T-helper 1 cell treated with Interleukin-12 subunit alpha and Interleukin-12 subunit beta and Interleukin-4 antibody, amounts not matched to agents 30 μg/mL and 1 μg/mL, for 36 hours (primary cell): ENCODE data around the gene POLR3F.
"Not testable (repeated sequence)": the region's sequence is repeated elsewhere in the genome, so short reads cannot be mapped to it uniquely, and the experiment has no call there.

Experiments used
- H3K27ac Mint-ChIP-seq: one replicate; pipeline ENCODE4 v1.8.0; 2021; ENCODE audit warnings: mild to moderate bottlenecking, mixed read lengths
- H3K27me3 Mint-ChIP-seq: one replicate; pipeline ENCODE4 v1.8.0; 2021; ENCODE audit warnings: low read depth, mixed read lengths
- H3K36me3 Mint-ChIP-seq: one replicate; pipeline ENCODE4 v1.8.0; 2021; ENCODE audit warnings: low read depth, mixed read lengths
- H3K4me1 Mint-ChIP-seq: one replicate; pipeline ENCODE4 v1.8.0; 2021; ENCODE audit warnings: low read depth, mixed read lengths
- H3K4me3 Mint-ChIP-seq: one replicate; pipeline ENCODE4 v1.8.0; 2021; ENCODE audit warnings: mild to moderate bottlenecking, moderate library complexity, mixed read lengths
- H3K9me3 Mint-ChIP-seq: one replicate; pipeline ENCODE4 v1.8.0; 2021; ENCODE audit warnings: mixed read lengths

POLR3F gene

DNA sequence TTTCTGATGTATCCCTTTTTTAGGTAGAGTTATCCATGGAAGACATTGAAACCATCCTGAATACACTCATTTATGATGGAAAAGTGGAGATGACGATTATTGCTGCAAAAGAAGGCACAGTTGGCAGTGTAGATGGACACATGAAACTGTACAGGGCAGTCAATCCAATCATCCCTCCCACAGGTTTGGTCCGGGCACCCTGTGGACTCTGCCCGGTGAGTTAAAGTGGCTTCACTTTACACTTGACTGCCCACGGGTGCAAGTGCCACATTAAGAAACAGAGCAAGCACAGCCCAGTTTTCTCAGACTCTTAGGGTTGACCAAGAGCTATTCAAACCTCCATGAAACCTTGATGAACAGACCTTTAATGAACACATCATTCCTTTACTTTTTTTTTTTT lies 14.4 kb downstream of the POLR3F start:
- Mint-ChIP-seq H3K9me3 (no peaks in the 10 kb centered on the region), H3K36me3 (peaks cover 21% of the 10 kb centered on the region), H3K4me3 (no peak overlapping the region), H3K4me1 (no peaks in the 10 kb centered on the region), H3K27ac (no peak overlapping the region), H3K27me3 (no peaks in the 10 kb centered on the region)

- no peaks in the 10 kb centered on the region for H3K27me3 Mint-ChIP-seq
- peaks cover 23% of the 10 kb centered on the region for H3K36me3 Mint-ChIP-seq
- peaks cover under 1% of the 10 kb centered on the region for H3K4me1 Mint-ChIP-seq
- no peak overlapping the region for H3K4me3 Mint-ChIP-seq
- H3K27ac Mint-ChIP-seq: no peak overlapping the region
- H3K9me3 Mint-ChIP-seq: no peaks in the 10 kb centered on the region
Measured at GRCh38 chr20:18488301-18488700, 21.1 kb downstream of the POLR3F start.

DNA sequence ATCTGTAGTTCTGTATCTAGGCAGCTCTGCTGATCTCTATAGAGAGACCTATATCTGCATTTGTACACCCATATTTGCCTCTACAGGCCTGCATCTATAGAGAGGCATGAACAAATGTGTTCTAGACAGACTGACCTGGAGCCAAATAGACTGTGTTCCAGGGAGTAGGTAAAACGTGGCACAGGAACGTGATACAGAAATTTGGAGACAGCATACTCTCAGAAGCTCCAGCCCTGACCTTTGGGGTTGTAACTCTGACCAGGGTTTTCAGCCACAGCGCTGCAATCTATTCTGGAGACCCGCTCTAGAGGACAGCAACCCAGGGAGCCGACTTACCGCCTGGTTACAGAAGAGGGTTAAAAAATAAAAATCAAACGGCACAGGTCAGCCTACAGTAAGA lies 28.9 kb downstream of the POLR3F start:
- no peaks in the 10 kb centered on the region for H3K27me3 Mint-ChIP-seq
- peak overlapping the region; percentile 41 for H3K27ac Mint-ChIP-seq
- peaks cover 16% of the 10 kb centered on the region for H3K4me1 Mint-ChIP-seq

DNA sequence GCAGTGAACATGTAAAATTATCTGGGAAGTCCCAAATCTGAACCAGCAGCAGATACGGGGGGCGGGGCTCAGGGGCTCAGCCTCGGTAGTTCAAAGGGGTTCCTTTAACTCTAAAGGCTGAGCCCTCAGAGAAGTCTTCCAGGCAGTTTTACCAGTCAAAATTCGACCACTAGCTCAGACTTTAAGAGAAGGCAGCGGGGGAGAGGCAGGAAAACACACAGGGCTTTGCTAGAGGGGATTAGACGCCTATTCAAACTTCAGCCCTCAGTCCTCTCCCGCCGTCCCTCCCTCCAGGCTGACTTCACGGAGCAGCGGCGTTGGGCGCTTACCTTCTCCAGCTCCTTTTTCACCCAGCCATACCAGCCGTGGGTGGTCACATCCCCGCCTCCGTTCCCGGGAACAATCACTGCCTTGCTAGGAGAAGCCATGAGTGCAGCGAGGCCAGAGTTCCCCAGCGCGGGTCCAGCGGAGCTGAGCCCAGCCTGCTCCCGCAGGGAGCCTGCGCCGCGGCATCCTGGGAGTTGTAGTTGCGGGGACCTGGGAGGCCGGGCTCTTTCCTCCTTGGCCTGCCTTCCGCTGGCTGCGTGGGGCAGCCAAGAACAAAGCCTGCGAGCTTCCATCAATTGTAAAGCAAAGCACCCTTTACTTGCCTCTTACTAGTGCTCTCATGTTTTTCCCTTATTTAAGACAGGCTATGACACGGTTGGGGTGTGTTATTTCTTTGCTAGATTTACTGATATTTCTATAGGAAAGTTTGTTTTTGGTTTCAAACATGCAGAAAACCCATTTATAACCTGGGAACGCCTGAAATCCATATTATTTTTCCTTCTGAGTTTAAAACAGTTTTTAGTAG lies 29.8 kb downstream of the POLR3F start, which contains the start of gene RBBP9:
Gene RBBP9, minus strand, starts transcription at position 486 of the 853 bp plus-strand sequence. Its CDS starts 58 bp downstream, at position 428.
- peak within 1 kb of the TSS; percentile 97 for H3K4me3 Mint-ChIP-seq
- peaks cover 19% of the 10 kb centered on the region for H3K4me1 Mint-ChIP-seq
- no peaks in the 10 kb centered on the region for H3K27me3 Mint-ChIP-seq
- peaks cover 4% of the 10 kb centered on the region for H3K36me3 Mint-ChIP-seq
- H3K27ac Mint-ChIP-seq: peak within 1 kb of the TSS; percentile 83
- no peaks in the 10 kb centered on the region for H3K9me3 Mint-ChIP-seq

More for the DNA sequence above, 28.9 kb downstream of the POLR3F start:
- peaks cover 8% of the 10 kb centered on the region for H3K36me3 Mint-ChIP-seq
- no peaks in the 10 kb centered on the region for H3K9me3 Mint-ChIP-seq
- peak overlapping the region; percentile 97 for H3K4me3 Mint-ChIP-seq

GRCh38 chr20:18497603-18498002 lies 30.4 kb downstream of the POLR3F start:
- no peaks in the 10 kb centered on the region for H3K27me3 Mint-ChIP-seq
- peak overlapping the region; percentile 97 for H3K4me3 Mint-ChIP-seq
- H3K27ac Mint-ChIP-seq: no peak overlapping the region
- peaks cover 4% of the 10 kb centered on the region for H3K36me3 Mint-ChIP-seq
- peaks cover 19% of the 10 kb centered on the region for H3K4me1 Mint-ChIP-seq
- H3K9me3 Mint-ChIP-seq: no peaks in the 10 kb centered on the region

DNA sequence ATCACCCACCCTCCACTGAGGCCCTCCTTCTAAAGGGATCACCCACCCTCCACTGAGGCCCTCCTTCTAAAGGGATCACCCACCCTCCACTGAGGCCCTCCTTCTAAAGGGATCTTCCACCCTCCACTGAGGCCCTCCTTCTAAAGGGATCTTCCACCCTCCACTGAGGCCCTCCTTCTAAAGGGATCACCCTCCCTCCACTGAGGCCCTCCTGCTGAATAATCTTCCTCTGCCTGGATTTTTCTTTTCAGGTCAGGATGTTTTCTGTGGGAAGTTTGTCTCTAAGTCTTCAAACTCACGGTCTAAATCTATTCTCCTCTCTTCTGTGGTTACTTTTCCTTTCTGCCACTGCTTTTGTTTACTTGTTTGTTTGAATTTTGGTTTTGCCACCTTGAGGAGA lies 34.5 kb downstream of the POLR3F start:
- H3K36me3 Mint-ChIP-seq, H3K4me3 Mint-ChIP-seq, H3K27ac Mint-ChIP-seq, H3K27me3 Mint-ChIP-seq, H3K9me3 Mint-ChIP-seq: not testable (repeated sequence)
- peaks cover 16% of the 10 kb centered on the region for H3K4me1 Mint-ChIP-seq

DNA sequence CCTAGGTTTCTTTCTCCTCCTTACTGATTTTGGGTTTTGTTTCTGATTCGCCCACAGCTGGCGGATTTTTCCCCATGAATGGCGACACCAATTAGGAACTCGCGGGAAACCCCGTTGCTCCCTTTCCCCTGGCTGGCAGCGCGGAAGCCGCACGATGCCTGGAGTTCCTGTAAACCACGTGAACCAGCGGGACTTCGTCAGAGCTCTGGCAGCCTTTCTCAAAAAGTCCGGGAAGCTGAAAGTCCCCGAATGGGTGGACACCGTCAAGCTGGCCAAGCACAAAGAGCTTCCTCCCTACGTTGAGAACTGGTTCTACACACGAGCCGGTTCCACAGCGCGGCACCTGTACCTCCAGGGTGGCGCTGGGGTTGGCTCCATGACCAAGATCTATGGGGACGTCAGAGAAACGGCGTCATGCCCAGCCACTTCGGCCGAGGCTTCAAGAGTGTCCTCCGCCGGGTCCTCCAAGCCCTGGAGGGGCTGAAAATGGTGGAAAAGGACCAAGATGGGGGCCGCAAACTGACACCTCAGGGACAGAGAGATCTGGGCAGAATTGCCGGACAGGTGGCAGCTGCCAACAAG lies 37.4 kb downstream of the POLR3F start:
- no peak overlapping the region for H3K4me3 Mint-ChIP-seq
- H3K4me1 Mint-ChIP-seq: peaks cover 27% of the 10 kb centered on the region
- peaks cover 6% of the 10 kb centered on the region for H3K36me3 Mint-ChIP-seq
- no peak overlapping the region for H3K27ac Mint-ChIP-seq
- H3K27me3 Mint-ChIP-seq: no peaks in the 10 kb centered on the region
- H3K9me3 Mint-ChIP-seq: no peaks in the 10 kb centered on the region

- Mint-ChIP-seq H3K27ac (peak overlapping the region; percentile 100), H3K4me3 (peak overlapping the region; percentile 99), H3K36me3 (peaks cover 23% of the 10 kb centered on the region), H3K9me3 (no peaks in the 10 kb centered on the region), H3K4me1 (peaks cover 39% of the 10 kb centered on the region), H3K27me3 (no peaks in the 10 kb centered on the region)
Measured at GRCh38 chr20:18506744-18507143, 39.6 kb downstream of the POLR3F start.

DNA sequence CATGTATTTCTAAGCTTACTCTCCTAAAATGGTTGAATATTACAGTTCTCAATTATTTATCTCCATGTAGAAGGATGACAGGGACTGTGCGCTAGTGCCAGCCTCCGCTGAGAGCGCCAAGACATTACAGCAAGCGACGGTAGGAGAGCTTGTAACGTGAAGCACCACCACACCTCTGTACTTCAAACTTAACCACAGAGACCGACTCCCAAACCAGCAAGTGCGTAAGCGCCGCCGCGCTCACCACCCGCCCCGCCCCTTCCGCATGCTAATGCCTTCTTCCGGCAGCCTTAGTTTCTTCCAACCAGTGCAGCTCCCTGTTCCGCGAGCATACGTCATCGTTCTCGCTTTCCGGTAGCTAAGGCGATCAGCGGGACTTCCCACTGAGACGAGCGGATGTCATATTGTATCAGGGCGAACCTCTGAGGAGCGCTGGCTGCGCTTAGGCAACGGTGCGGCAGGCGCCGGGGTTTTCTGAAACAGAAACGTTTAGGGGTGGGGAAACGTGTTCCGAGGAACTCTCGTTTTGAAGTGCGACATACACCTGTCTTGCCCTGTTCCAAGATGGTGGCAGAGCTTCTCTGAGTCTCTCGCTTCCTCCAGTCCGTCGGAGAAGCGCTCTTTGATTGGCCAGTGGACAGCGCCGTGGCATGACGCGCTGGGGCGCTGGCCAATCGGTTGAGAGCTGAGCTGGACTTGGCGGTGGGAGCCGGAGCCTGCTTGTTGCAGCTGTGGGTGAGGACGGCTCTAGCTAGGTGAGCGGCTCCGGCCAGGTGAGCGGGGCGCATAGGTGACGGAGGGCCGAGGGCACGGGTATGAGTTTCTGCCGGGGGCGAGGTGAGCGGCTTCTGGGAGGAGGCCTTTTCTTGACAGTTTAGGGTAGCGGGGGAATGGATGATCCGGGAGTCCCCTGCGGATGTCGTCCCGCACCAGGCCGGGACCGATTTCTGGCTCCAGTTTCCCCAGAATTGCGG lies 40.3 kb downstream of the POLR3F start, which contains the start of gene SEC23B:
Gene SEC23B, plus strand, starts transcription at position 723 of the 974 bp plus-strand sequence. CDS start 2,896 bp downstream, outside the sequence.
- Mint-ChIP-seq H3K4me1 (peaks cover 36% of the 10 kb centered on the region), H3K36me3 (peaks cover 26% of the 10 kb centered on the region), H3K9me3 (no peaks in the 10 kb centered on the region)

GRCh38 chr20:18511571-18511970 lies 44.4 kb downstream of the POLR3F start:
- Mint-ChIP-seq H3K27ac (no peak overlapping the region), H3K27me3 (no peaks in the 10 kb centered on the region), H3K4me3 (no peak overlapping the region), H3K4me1 (peaks cover 51% of the 10 kb centered on the region), H3K36me3 (peaks cover 41% of the 10 kb centered on the region), H3K9me3 (no peaks in the 10 kb centered on the region)

More for the DNA sequence above, 40.3 kb downstream of the POLR3F start, which contains the start of gene SEC23B:
- Mint-ChIP-seq H3K27me3 (no peaks in the 10 kb centered on the region), H3K4me3 (peak within 1 kb of the TSS; percentile 99), H3K27ac (peak within 1 kb of the TSS; percentile 100)

DNA sequence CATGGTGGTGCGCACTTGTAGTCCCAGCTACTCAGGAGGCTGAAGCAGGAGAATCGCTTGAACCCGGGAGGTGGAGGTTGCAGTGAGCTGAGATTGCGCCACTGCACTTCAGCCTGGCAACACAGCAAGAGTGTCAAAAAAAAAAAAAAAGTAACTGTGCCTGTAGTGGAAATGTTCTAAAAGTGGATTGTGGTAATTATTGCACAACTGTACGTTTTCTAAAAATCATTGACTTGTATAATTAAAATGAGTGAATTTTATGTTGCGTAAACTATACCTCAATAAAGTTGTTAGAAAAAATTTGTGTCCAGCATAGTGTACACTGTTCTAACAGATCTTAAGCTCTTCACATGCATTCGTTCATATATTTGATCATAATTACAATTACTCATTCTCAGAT lies 46.0 kb downstream of the POLR3F start:
- peaks cover 36% of the 10 kb centered on the region for H3K36me3 Mint-ChIP-seq
- H3K27me3 Mint-ChIP-seq: no peaks in the 10 kb centered on the region
- H3K4me3 Mint-ChIP-seq: no peak overlapping the region
- H3K4me1 Mint-ChIP-seq: peaks cover 43% of the 10 kb centered on the region
- H3K27ac Mint-ChIP-seq: no peak overlapping the region
- no peaks in the 10 kb centered on the region for H3K9me3 Mint-ChIP-seq

DNA sequence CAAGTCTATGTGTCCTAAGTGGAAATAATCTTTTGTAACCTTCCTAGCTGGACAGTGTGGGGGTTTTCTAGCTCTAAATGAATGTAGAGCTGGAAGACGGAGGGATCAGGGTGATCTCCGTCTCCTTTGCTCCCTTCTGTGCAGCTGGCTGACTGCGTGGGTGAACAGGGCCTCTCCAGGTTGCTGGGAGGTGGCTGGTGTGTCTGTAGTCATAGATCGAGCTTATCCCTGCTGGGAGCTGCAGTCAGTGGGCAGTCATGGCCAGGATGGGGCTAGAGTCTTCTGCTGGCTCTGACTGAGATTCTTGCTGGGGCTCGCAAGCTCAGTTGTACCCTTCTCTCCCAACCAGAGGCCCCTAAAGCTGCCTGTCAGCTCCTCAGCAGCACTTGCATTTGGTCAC lies 46.9 kb downstream of the POLR3F start:
- peaks cover 39% of the 10 kb centered on the region for H3K4me1 Mint-ChIP-seq
- H3K9me3 Mint-ChIP-seq: no peaks in the 10 kb centered on the region
- peaks cover 35% of the 10 kb centered on the region for H3K36me3 Mint-ChIP-seq
- H3K27me3 Mint-ChIP-seq: no peaks in the 10 kb centered on the region
- H3K4me3 Mint-ChIP-seq: no peak overlapping the region
- H3K27ac Mint-ChIP-seq: no peak overlapping the region

DNA sequence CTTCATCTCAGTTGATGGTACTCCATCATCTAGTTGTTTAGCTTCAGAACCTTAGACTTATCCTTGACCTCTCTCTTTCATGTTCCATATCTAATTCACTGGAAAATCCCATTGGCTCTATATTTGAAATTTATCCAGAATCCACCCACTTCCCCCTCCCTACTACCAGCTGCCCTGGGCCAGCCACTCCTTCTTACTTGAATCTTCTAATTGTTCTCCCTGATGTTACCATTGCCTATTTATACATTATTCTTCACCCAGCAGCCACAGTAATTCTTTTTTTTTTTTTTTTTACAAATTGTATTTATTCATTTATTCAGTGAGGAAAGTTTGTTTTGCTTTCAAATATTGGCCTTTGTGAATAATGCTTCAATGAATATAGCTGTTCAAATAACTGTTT lies 48.8 kb downstream of the POLR3F start:
- Mint-ChIP-seq H3K9me3 (no peaks in the 10 kb centered on the region), H3K4me1 (peaks cover 26% of the 10 kb centered on the region), H3K4me3 (no peak overlapping the region), H3K27me3 (no peaks in the 10 kb centered on the region), H3K36me3 (peaks cover 26% of the 10 kb centered on the region), H3K27ac (no peak overlapping the region)

DNA sequence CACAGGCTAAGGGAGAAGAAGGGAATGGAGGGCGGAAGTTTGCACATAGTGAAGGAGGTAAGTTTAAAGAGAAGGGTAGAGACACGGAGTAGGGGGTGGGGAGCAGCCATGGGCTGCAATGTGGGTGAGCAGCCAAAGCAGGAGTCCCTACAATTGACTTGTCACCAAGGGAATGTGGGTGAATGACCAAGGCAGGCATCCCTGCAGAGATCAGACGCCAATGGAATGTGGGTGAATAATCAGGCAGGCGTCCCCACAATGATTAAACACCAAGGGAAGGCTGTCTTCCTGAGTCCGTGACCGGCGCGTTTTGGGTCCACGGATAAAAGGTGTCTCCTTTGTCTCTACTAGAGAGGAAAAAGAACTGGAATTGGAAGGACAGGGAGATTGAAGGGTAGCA lies 54.9 kb downstream of the POLR3F start:
- not testable (repeated sequence) for H3K4me1 Mint-ChIP-seq, H3K9me3 Mint-ChIP-seq, H3K27ac Mint-ChIP-seq, H3K4me3 Mint-ChIP-seq, H3K27me3 Mint-ChIP-seq
- peaks cover 18% of the 10 kb centered on the region for H3K36me3 Mint-ChIP-seq
